Epithelial cell of proximal tubule (primary cell): ENCODE measurements around the gene PROB1. TPM values are rescaled to one million over a fixed set of nuclear protein-coding genes. Genes with fewer than 3 reads are reported as not detected.
"Not testable (repeated sequence)": the region's sequence is repeated elsewhere in the genome, so short reads cannot be mapped to it uniquely, and the experiment has no call there.

ENCODE experiments used
- DNase-seq: peaks from one replicate; pipeline ENCODE4 v3.0.0-alpha.2; 2011; ENCODE audit warnings: low read depth
- H3K4me3 ChIP-seq: 2 replicates; pipeline ENCODE4 v1.5.1; 2011; ENCODE audit warnings: low read depth, mild to moderate bottlenecking, low read length
- total RNA-seq: library from RNA; depleted of rRNA; stranded (reverse); fragments of >200 nt; gene quantifications from 2 replicates; pipeline ENCODE4 v1.2.3, GENCODE V29; 2015
- TF ChIP-seq, protein P1 (sequence below): conservative IDR thresholded peaks from 2 replicates; pipeline ENCODE4 v1.5.1; 2012; ENCODE audit warnings: low read depth, mild to moderate bottlenecking, low read length

PROB1 gene
- total RNA-seq, 1 donor from 2014 or later = 2.7 TPM

DNA sequence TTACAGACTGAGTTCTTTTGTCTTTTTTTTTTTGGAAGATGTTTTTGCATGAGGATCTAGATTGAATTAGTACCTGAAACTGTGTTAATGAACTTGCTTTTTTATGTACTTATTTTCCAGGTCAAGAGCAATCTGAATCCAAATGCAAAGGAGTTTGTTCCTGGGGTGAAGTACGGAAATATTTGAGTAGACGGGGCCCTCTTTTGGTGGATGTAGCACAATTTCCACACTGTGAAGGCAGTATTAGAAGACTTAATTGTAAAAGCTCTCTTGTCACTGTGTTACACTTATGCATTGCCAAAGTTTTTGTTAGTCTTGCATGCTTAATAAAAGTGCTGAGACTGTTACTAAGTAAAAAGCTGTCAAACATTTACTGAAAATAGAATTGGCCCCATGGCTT lies 26.3 kb downstream of the PROB1 start:
- no peak for DNase-seq
- H3K4me3 ChIP-seq = no peak overlapping the region
- TF ChIP-seq, protein P1, sequence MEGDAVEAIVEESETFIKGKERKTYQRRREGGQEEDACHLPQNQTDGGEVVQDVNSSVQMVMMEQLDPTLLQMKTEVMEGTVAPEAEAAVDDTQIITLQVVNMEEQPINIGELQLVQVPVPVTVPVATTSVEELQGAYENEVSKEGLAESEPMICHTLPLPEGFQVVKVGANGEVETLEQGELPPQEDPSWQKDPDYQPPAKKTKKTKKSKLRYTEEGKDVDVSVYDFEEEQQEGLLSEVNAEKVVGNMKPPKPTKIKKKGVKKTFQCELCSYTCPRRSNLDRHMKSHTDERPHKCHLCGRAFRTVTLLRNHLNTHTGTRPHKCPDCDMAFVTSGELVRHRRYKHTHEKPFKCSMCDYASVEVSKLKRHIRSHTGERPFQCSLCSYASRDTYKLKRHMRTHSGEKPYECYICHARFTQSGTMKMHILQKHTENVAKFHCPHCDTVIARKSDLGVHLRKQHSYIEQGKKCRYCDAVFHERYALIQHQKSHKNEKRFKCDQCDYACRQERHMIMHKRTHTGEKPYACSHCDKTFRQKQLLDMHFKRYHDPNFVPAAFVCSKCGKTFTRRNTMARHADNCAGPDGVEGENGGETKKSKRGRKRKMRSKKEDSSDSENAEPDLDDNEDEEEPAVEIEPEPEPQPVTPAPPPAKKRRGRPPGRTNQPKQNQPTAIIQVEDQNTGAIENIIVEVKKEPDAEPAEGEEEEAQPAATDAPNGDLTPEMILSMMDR = no peak

- TF ChIP-seq, protein P1 = no peak
- no peak for DNase-seq
- no peak overlapping the region for H3K4me3 ChIP-seq
Measured at GRCh38 chr5:139364466-139364865, 30.4 kb downstream of the PROB1 start.

DNA sequence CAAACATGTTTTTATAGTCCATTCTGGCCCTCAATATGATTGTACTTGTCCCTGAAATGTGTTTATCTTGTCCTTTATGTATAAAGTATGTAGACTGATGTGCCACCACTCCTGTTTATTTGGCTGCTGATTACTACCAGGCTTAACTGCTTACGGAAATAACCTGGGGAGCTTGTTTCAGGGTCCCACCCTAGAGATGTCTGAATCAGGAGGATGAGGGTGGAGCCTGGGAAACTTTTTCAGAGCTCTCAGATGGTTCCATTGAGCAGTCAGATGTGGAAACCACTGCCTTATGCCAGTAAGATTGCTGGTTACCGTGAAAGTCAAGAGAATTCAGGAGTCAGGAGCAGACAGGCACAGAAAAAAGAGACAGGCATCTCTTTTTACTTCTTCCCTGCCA lies 31.0 kb downstream of the PROB1 start:
- no peak overlapping the region for H3K4me3 ChIP-seq
- TF ChIP-seq, protein P1 = no peak
- DNase-seq = no peak

DNA sequence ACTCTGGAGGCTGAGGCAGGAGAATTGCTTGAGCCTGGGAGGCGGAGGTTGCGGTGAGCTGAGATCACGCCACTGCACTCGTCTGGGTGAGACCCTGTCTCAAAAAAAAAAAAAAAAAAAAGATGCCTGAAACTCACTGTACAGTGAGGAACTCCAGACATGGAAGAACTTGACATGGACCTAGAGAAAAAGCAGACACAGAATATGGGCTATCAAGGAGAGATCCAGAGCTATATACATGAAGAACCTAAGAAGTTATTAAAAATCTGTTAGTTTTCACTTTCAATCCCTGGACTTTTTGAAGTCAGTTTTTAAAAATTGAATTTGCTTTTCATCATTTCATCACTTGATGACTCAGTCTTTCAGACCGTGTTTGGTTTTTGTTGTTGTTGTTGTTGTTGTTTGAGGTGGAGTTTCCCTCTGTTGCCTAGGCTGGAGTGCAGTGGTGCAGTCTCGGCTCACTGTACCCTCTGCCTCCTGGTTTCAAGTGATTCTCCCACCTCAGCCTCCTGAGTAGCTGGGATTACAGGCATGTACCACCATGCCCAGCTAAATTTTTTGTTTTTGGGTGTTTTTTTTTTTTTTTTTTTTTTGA lies 33.0 kb downstream of the PROB1 start:
- H3K4me3 ChIP-seq = no peak overlapping the region
- DNase-seq = no peak
- TF ChIP-seq, protein P1 = no peak

GRCh38 chr5:139360384-139360783 lies 34.5 kb downstream of the PROB1 start:
- TF ChIP-seq, protein P1 = no peak
- no peak for DNase-seq
- H3K4me3 ChIP-seq = no peak overlapping the region

GRCh38 chr5:139358064-139358463 lies 36.8 kb downstream of the PROB1 start:
- no peak overlapping the region for H3K4me3 ChIP-seq
- no peak for DNase-seq
- TF ChIP-seq, protein P1 = no peak

GRCh38 chr5:139355900-139356299 lies 39.0 kb downstream of the PROB1 start:
- not testable (repeated sequence) for H3K4me3 ChIP-seq, DNase-seq
